ENCODE data around the gene CNGB1.
A peak's percentile ranks its signal among the peaks of the same experiment; 100 is the strongest.
"Not testable (repeated sequence)": the region's sequence is repeated elsewhere in the genome, so short reads cannot be mapped to it uniquely, and the experiment has no call there.

The CNGB1 gene

DNA sequence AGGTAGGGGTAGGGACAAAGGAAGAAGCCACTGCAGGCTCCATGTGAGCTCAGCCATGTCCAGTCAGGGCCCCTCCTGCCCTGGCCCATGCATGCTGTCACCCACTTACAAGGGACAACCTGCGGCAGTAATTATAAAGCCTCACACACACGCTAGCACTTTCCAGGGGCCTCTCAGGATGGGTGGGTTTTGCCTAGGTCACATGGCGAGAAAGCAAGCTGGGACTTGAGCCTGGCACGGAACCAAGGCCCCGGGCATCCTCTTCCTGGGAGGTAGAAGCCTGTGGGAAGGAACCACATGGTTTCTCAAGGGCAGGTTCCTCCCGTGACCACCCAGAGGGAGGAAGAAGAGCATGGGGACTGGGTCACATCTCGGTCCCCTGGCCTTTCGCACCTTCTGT lies 22.5 kb upstream of the CNGB1 start:
- H3K9me3 Mint-ChIP-seq: no peaks in the 10 kb centered on the region
- H3K36me3 Mint-ChIP-seq: peaks cover 16 to 19% of the 10 kb centered on the region in 2 donors
- H3K27ac Mint-ChIP-seq: no peak overlapping the region
- DNase-seq (no peak), ATAC-seq (replicated peaks) (no peak)
- H3K4me1 Mint-ChIP-seq: peaks cover 8 to 18% of the 10 kb centered on the region in 2 donors
- H3K4me3 Mint-ChIP-seq: no peak overlapping the region
- H3K27me3 Mint-ChIP-seq: no peaks in the 10 kb centered on the region

- Mint-ChIP-seq H3K36me3 (peaks cover 11 to 13% of the 10 kb centered on the region in 2 donors), H3K4me1 (peaks cover 6 to 11% of the 10 kb centered on the region in 2 donors), H3K4me3 (no peak overlapping the region), H3K9me3 (no peaks in the 10 kb centered on the region), H3K27ac (no peak overlapping the region), H3K27me3 (no peaks in the 10 kb centered on the region)
- no peak for ATAC-seq (replicated peaks)
- no peak for DNase-seq
Observed at GRCh38 chr16:57992084-57992483, 21.2 kb upstream of the CNGB1 start.

DNA sequence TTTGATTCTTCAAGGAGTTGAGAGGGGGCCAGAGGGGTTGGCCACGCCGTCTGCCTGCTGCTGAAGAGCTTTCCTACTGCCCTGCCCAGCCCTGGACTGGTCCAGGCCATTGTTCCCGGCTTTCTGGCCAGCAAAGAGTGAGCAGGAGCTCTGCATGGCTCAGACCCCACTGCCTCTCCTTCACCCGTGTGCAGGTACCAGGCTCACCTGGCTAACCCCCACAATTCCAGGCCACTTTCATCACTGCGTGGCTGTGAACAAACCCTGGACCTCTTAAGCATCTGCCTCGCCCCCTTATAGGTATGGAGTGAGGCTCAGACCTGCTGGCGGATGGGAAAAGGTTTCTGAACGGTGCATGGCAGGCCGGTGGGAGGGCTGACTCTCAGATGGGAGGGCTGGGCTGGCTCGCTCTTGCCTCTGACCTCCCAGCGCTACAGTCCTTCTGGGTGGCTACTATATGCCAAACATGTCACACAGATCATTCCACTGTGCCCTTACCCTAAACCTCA lies 20.7 kb upstream of the CNGB1 start:
- Mint-ChIP-seq H3K27me3 (no peaks in the 10 kb centered on the region), H3K27ac (no peak overlapping the region), H3K9me3 (no peaks in the 10 kb centered on the region), H3K36me3 (peaks cover 6 to 10% of the 10 kb centered on the region in 2 donors), H3K4me1 (peaks cover 6 to 11% of the 10 kb centered on the region in 2 donors), H3K4me3 (no peak overlapping the region)
- ATAC-seq (replicated peaks) (no peak), DNase-seq (no peak)

DNA sequence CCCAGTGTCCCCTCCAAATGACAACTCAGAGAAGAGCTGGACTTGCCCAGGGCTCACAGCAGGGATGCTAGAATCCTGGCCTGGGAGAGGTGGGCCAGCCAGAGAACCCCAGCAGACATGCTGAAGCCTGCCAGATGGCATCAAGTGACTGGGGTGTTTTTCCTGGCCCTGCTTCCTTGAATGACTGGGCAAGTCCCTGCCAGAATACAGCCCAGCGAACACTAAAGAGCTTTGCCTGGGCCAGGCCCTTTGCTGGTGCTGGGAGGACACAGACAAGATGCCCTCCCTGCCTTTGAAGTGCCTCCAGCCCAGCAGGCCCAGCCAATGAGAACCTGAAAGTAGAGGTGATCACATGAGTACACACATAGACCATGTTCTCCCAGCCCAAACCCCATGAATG lies 18.0 kb upstream of the CNGB1 start:
- peaks cover 5 to 16% of the 10 kb centered on the region in 2 donors for H3K4me1 Mint-ChIP-seq
- H3K27ac Mint-ChIP-seq: no peak overlapping the region
- no peak overlapping the region for H3K4me3 Mint-ChIP-seq
- ATAC-seq (replicated peaks) (no peak), DNase-seq (no peak)
- H3K27me3 Mint-ChIP-seq: no peaks in the 10 kb centered on the region
- no peaks in the 10 kb centered on the region for H3K36me3 Mint-ChIP-seq
- no peaks in the 10 kb centered on the region for H3K9me3 Mint-ChIP-seq

DNA sequence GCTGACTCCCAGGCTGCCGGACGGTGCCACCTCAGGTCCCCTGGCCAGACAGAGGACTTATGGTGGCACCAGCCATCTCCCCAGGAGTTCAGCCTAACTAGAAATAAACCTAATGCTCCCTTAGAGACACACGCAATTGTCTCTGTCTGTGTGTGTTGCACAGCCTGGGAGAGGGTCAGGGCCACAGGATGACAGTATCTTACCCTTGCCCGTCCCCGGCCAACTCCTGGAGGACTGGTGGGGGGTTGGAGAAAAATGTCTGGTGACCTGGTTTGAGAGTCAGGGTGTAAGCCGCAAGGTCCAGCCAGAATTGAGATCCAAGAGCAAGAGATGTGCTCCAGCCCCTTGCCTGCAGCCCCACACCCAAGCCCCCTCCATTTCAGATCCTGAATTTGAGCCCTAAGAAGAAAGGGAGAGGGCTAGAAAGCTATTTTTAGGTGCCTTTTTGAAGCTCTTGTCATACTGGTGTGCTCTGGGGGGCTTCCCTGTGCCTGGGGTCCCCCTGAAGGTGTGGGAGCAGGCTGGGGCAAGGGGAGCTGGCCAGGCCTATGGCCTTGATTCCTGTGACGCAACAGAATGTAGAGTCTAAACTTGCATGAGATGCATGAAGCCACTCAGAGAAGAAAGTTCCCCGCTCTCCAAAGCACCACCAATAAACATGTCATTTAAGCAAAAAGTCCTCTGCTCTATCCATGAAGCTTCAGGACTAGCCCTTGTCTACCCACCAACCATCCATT lies 16.7 kb upstream of the CNGB1 start:
- H3K9me3 Mint-ChIP-seq: no peaks in the 10 kb centered on the region
- DNase-seq: no peak
- peaks cover 5 to 16% of the 10 kb centered on the region in 2 donors for H3K4me1 Mint-ChIP-seq
- H3K4me3 Mint-ChIP-seq: no peak overlapping the region
- no peak overlapping the region for H3K27ac Mint-ChIP-seq
- H3K27me3 Mint-ChIP-seq: no peaks in the 10 kb centered on the region
- H3K36me3 Mint-ChIP-seq: no peaks in the 10 kb centered on the region
- ATAC-seq (replicated peaks): no peak

- DNase-seq: no peak
- H3K4me1 Mint-ChIP-seq: peaks cover 5 to 16% of the 10 kb centered on the region in 2 donors
- peak overlapping the region; percentile 37 for H3K27ac Mint-ChIP-seq
- H3K36me3 Mint-ChIP-seq: no peaks in the 10 kb centered on the region
- no peak overlapping the region for H3K4me3 Mint-ChIP-seq
- peaks cover 5 to 6% of the 10 kb centered on the region in 2 donors for H3K27me3 Mint-ChIP-seq
- ATAC-seq (replicated peaks): no peak
- no peaks in the 10 kb centered on the region for H3K9me3 Mint-ChIP-seq
Observed at GRCh38 chr16:57986196-57986595, 15.3 kb upstream of the CNGB1 start.

GRCh38 chr16:57985204-57986181 lies 14.6 kb upstream of the CNGB1 start:
- H3K27me3 Mint-ChIP-seq: peaks cover 5 to 6% of the 10 kb centered on the region in 2 donors
- peaks cover 5 to 16% of the 10 kb centered on the region in 2 donors for H3K4me1 Mint-ChIP-seq
- H3K27ac Mint-ChIP-seq: peak overlapping the region; percentile 63
- DNase-seq (no peak), ATAC-seq (replicated peaks) (peak; percentile 44 to 59)
- no peaks in the 10 kb centered on the region for H3K9me3 Mint-ChIP-seq
- peak overlapping the region; percentile 89 to 91 for H3K4me3 Mint-ChIP-seq
- no peaks in the 10 kb centered on the region for H3K36me3 Mint-ChIP-seq

DNA sequence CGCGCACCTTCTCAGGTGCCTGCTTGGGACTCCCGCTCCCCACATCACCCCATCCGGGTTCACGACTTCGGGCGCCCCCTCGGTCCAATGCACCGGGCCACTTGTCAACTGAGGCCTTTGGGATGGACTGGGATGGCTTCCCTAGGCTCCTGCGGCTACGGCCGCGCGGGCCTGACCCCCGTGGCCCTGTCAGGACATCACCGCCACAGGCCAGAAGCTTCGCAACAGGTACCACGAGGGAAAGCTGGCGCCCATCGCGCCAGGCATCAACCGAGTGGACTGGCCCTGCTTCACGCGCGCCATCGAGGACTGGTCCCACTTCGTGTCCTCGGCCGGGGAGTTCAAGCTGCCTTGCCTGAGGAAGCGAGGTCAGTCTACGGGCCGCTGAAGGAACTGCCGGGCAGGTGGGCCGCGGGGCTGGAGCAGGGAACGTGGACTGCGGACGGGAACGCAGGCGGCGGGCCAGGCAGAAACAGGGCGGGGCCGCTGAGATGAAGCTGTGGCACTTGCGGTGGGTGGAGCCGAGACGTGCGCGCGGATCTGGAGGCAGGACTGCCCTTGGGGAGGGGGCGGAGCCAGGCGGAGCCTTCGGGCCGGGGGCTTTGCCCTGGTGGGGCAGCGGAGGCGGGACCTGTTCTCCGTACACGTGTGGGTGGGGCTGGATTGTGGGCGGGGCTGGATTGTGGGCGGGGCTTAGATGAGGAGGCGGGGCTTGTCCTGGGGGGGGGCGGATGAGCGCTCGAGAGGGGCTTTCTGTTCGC lies 13.7 kb upstream of the CNGB1 start:
- H3K27ac Mint-ChIP-seq: peak overlapping the region; percentile 63
- ATAC-seq (replicated peaks) (peak; percentile 94), DNase-seq (peak; percentile 76)
- H3K4me3 Mint-ChIP-seq: peak overlapping the region; percentile 89 to 91
- no peaks in the 10 kb centered on the region for H3K9me3 Mint-ChIP-seq
- peaks cover 5 to 16% of the 10 kb centered on the region in 2 donors for H3K4me1 Mint-ChIP-seq
- peaks cover 6 to 7% of the 10 kb centered on the region in 2 donors for H3K27me3 Mint-ChIP-seq
- H3K36me3 Mint-ChIP-seq: no peaks in the 10 kb centered on the region

- no peaks in the 10 kb centered on the region for H3K36me3 Mint-ChIP-seq
- no peak for DNase-seq
- H3K4me1 Mint-ChIP-seq: peaks cover 7 to 16% of the 10 kb centered on the region in 2 donors
- H3K27me3 Mint-ChIP-seq: peaks cover 18 to 19% of the 10 kb centered on the region in 2 donors
- no peaks in the 10 kb centered on the region for H3K9me3 Mint-ChIP-seq
- no peak for ATAC-seq (replicated peaks)
- H3K4me3 Mint-ChIP-seq: no peak overlapping the region
- H3K27ac Mint-ChIP-seq: no peak overlapping the region
Observed at GRCh38 chr16:57982385-57982784, 11.5 kb upstream of the CNGB1 start.

GRCh38 chr16:57981636-57982035 lies 10.7 kb upstream of the CNGB1 start:
- Mint-ChIP-seq H3K27me3 (peaks cover 18 to 19% of the 10 kb centered on the region in 2 donors), H3K4me1 (peaks cover 7 to 16% of the 10 kb centered on the region in 2 donors), H3K36me3 (no peaks in the 10 kb centered on the region), H3K27ac (no peak overlapping the region), H3K9me3 (no peaks in the 10 kb centered on the region), H3K4me3 (no peak overlapping the region)
- ATAC-seq (replicated peaks): no peak
- no peak for DNase-seq

DNA sequence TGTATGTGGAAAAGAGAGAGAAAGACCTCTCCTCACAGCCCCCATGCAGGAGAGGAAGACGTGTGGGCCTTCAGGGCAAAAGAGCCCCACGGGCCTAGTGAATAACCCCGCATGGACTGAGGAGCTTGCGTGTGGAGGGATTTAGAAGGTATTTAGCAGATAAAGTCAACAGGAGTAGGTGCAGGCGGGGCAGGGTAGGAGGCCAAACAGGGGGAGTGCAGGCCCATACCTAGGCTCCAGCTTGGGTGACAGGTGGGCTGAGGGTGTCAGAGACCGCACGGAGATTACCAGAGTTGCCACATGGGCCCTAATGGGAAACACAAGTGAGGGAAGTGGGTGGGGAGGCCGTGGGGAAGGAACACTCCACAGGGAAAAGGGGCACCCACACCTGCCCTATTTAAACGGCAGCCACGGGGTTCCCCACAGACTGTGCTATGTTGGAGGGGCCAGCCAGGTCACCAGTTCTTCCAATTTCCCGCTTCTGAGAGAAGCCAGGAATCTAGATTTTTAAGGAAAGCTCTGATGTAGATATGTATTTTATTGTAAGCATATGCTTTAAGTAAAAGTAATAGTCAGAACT lies 8.2 kb upstream of the CNGB1 start:
- Mint-ChIP-seq H3K9me3 (no peaks in the 10 kb centered on the region), H3K27ac (no peak overlapping the region), H3K4me1 (peaks cover 1 to 3% of the 10 kb centered on the region in 2 donors), H3K27me3 (peaks cover 18 to 19% of the 10 kb centered on the region in 2 donors), H3K36me3 (no peaks in the 10 kb centered on the region), H3K4me3 (no peak overlapping the region)
- DNase-seq (no peak), ATAC-seq (replicated peaks) (no peak)

DNA sequence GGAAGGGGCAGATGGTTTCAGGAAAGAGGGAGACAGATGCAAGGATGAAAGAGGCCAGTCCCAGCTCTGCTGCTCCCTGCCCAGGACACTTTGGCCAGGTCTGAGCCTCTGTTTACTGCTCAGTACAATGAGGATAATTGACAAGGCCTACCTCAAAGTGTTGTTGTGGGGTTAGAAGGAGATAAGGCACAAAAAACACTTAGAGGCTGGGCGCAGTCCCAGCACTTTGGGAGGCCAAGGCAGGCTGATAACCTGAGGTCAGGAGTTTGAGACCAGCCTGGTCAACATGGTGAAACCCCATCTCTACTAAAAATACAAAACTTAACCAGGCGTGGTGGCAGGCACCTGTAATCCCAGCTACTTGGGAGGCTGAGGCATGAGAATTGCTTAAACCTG lies 7.1 kb upstream of the CNGB1 start:
- DNase-seq: not testable (repeated sequence)

GRCh38 chr16:57977418-57978069 lies 6.6 kb upstream of the CNGB1 start:
- Mint-ChIP-seq H3K27me3 (peaks cover 18 to 23% of the 10 kb centered on the region in 2 donors), H3K4me3 (no peak overlapping the region), H3K4me1 (peaks cover 0 to 3% of the 10 kb centered on the region in 2 donors), H3K27ac (no peak overlapping the region), H3K9me3 (no peaks in the 10 kb centered on the region), H3K36me3 (no peaks in the 10 kb centered on the region)
- ATAC-seq (replicated peaks) (no peak), DNase-seq (no peak)

More for the DNA sequence above, 7.1 kb upstream of the CNGB1 start:
- H3K4me3 Mint-ChIP-seq; H3K9me3 Mint-ChIP-seq; H3K27ac Mint-ChIP-seq; H3K4me1 Mint-ChIP-seq; ATAC-seq (replicated peaks); H3K36me3 Mint-ChIP-seq: not testable (repeated sequence)
- peaks cover 18 to 19% of the 10 kb centered on the region in 2 donors for H3K27me3 Mint-ChIP-seq

Data from stimulated activated naive B cell treated with anti-CD40 and anti-IgM and Interleukin-4, amounts not matched to agents 10 μg/mL and 1 μg/mL and 100 μg/mL, for 72 hours (primary cell).